Esophagus squamous epithelium (tissue), 4 donors: ENCODE measurements around the gene PCSK1.

Source experiments
- POLR2A ChIP-seq, 4 donors: fragments of 450-650 bp; IDR thresholded peaks; one replicate each; pipeline ENCODE4 v1.6.1; 2017; ENCODE audit warnings: antibody characterized with exemption in 4 of 4, mild to moderate bottlenecking in 4 of 4, moderate library complexity in 3 of 4
- TF ChIP-seq, protein P1 (sequence below), 6 experiments: fragments of 450-650 bp in 4 of 6; fragments of 200-600 bp in 2 of 6; sonication (generic) in 2 of 6; IDR thresholded peaks; one replicate each; pipeline ENCODE4 v1.5.1; 2016 to 2019; ENCODE audit warnings: antibody characterized with exemption in 6 of 6, mild to moderate bottlenecking in 4 of 6, moderate library complexity in 4 of 6

DNA sequence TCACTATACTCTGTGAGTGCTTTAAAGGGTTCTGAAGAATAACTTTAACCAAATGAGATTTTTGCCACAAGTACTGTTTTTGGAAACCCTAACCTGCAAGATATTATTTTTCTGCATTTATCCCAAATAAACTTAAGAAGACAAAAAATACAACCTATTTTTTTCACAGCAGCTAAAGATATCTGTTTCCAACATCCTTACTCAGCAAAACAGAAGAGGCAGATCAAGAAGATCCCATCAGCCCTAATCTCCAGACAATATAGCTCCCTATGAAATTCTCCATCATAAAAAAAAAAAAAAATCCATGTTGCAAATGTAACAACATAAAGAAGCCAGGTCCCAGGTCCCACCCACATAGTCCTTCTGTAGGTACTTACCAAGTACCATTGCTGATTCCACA lies 7.6 kb downstream of the PCSK1 start:
- TF ChIP-seq, protein P1, sequence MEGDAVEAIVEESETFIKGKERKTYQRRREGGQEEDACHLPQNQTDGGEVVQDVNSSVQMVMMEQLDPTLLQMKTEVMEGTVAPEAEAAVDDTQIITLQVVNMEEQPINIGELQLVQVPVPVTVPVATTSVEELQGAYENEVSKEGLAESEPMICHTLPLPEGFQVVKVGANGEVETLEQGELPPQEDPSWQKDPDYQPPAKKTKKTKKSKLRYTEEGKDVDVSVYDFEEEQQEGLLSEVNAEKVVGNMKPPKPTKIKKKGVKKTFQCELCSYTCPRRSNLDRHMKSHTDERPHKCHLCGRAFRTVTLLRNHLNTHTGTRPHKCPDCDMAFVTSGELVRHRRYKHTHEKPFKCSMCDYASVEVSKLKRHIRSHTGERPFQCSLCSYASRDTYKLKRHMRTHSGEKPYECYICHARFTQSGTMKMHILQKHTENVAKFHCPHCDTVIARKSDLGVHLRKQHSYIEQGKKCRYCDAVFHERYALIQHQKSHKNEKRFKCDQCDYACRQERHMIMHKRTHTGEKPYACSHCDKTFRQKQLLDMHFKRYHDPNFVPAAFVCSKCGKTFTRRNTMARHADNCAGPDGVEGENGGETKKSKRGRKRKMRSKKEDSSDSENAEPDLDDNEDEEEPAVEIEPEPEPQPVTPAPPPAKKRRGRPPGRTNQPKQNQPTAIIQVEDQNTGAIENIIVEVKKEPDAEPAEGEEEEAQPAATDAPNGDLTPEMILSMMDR (IDR thresholded peaks at IDR 0.05): no peak
- no peak for TF ChIP-seq POLR2A (IDR thresholded peaks at IDR 0.05)
